OCI-M2 (cell line): ENCODE data around the gene MYCBP.

ENCODE experiments used
- DNase-seq: peaks from one replicate; lab custom pipeline; 2025; ENCODE audit not compliant: unreplicated experiment; lab: John Stamatoyannopoulos, UW

The MYCBP gene

DNA sequence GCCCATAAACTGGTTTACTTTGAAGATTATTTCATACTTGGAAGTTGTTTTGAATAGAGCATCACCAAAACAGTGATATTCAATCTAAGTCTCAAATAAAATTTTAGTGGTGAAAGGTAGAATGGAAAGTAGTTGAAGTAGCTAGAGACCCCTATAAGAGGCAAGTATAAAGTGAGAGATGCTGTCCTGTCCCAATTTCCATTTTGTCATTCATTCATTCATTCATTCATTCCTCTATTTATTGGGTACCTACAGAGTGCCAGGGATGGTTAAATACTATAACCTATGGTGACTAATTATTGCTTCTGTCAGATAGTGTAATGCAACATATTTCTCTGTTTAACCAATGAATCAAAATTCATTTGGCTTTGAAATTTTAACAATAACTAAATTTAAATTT lies 46.3 kb downstream of the MYCBP start:
- DNase-seq = no peak

- DNase-seq = no peak
These were observed 46.9 kb downstream of the MYCBP start for GRCh38 chr1:38826262-38826661.

DNA sequence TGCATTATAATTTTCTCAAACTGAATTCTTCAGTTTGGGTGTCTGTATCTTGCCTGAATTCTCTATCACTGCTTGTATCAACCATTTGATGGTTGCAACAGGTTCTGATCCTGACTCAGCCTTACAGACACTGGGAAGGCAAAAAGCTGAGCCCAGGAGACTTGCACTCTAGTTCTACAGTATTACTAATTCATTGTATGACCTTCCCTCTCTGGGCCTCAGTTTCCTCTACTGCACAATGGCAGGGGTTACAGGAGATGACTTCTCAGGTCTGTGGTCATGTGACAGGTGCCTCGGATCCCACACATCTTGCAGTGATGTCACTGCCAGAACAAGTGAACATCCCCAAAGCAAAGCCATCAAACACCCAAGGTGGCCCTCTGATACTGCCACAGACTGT lies 52.3 kb downstream of the MYCBP start:
- no peak for DNase-seq

DNA sequence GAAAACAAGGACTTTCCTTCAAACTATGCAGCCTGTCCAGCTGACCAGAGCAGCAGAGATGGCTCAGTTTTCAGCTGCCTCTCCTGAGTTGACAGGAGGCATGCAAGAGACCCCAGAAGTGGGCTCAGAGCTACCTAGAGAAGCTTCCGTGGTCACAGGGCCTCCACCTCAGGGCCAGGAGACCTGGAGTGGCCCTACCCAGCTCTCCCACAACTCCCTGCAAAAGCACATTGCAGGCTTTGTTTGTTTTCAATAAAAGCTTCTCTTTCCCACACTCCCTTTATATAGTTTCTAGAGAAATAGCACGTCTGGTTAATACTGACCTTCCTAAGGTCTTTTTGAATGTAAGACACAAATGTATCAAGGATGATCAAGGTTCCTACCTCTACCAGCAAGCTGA lies 53.6 kb downstream of the MYCBP start:
- no peak for DNase-seq

DNA sequence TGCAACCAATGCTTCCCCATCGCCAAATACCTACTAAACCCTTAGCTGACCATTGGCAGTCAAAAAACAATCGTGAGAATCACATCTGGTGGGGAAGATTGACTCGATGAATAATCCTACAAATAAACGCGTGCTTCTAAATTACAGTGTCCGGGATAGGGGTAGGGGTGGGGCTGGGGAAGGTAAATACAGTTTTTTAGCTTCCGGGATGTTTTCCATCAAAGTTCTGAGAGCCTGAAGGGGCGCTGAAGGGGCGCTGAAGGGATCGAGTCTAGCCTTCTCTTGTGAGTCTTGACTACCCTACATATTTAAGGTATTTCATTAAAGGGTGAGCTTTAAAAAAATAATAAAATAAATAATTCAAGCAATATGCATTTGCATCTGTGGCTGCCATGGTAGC lies 54.1 kb downstream of the MYCBP start:
- no peak for DNase-seq

- no peak for DNase-seq
These were observed 54.8 kb downstream of the MYCBP start for GRCh38 chr1:38818175-38818976.

GRCh38 chr1:38817267-38818174 lies 55.6 kb downstream of the MYCBP start:
- no peak for DNase-seq

- DNase-seq = peak; percentile 53
These were observed 57.1 kb downstream of the MYCBP start for GRCh38 chr1:38815903-38816627.

DNA sequence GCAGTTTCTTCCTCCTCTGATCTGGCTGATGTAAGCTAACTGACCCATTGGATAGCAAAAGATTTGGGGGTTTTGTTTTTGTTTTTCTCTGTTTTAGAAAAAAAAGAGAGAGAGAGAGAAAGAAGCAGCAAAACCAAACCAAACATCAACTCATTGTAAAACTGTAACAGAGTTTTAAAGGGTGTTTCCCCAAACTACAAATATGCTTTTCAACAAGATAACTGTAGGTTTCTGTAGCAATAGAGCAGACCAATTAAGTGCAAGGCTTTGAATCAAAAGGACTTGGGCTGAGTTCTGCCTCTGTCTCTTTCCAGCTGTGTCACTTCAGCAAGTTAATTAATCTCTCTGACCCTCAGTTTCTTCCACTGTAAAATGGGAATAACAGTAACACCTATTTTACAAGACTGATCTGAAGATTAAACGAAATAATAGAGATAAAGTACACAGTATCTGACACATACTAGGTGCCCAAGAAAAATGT lies 58.1 kb downstream of the MYCBP start:
- DNase-seq = no peak

DNA sequence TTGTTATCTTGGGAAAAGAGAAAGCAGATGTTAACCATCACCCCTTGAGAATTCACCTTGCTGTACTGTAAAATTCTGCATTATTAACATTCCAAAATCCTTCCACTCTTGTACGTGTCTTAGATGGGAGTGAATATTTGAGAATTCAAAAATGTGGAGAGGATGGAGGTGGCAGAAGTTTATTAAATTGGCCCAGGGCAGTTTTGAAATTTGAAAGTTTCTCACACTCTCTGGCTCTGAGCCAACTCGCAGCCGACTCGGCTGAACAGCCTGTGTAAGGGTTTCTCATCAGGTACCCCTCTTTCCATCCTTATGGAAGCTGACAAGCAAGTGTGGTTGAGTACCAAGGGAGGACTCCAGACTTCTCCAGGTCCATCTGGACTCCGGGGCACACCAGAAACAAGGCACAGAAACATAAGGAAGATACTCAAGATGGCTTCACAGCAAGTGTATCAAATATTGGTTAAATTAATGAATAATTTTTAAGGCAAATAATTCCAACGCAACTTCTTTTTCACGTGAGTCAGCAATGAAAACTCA lies 58.6 kb downstream of the MYCBP start:
- DNase-seq = no peak

- DNase-seq = no peak
These were observed 60.2 kb downstream of the MYCBP start for GRCh38 chr1:38812981-38813380.
